ENCODE results near the gene EEIG2.
A peak's percentile ranks its signal among the peaks of the same experiment; 100 is the strongest.

EEIG2 gene

GRCh38 chr1:108585313-108585712, 25.4 kb downstream of the EEIG2 start:
- DNase-seq, result peak; percentile 4

- DNase-seq, result no peak
These were observed 30.5 kb downstream of the EEIG2 start for GRCh38 chr1:108590441-108590840.

GRCh38 chr1:108590957-108591356, 31.1 kb downstream of the EEIG2 start:
- no peak for DNase-seq

GRCh38 chr1:108591466-108591865, 31.6 kb downstream of the EEIG2 start:
- no peak for DNase-seq

GRCh38 chr1:108592030-108592759, 32.3 kb downstream of the EEIG2 start:
- DNase-seq, result no peak

- no peak for DNase-seq
These were observed 33.5 kb downstream of the EEIG2 start for GRCh38 chr1:108593448-108593847.

- DNase-seq, result no peak
These were observed 35.6 kb downstream of the EEIG2 start for GRCh38 chr1:108595507-108595906.

- DNase-seq, result peak; percentile 12
These were observed 37.1 kb downstream of the EEIG2 start for GRCh38 chr1:108597041-108597440.

- DNase-seq, result no peak
These were observed 38.4 kb downstream of the EEIG2 start for GRCh38 chr1:108598340-108598739.

- no peak for DNase-seq
These were observed 40.6 kb downstream of the EEIG2 start for GRCh38 chr1:108600504-108600903.

GRCh38 chr1:108601708-108602410, 42.0 kb downstream of the EEIG2 start:
- DNase-seq, result no peak

GRCh38 chr1:108605633-108606032, 45.7 kb downstream of the EEIG2 start:
- DNase-seq, result no peak

GRCh38 chr1:108606478-108606877, 46.6 kb downstream of the EEIG2 start:
- no peak for DNase-seq

GRCh38 chr1:108609483-108610049, 49.7 kb downstream of the EEIG2 start:
- DNase-seq, result no peak

Data from NCI-H1092 treated with DMSO at 0.1 percent for 48 hours (cell line).